NCI-H187 treated with DMSO at 0.1 percent for 48 hours (cell line): Measurements from ENCODE around the gene FOXD3.

Source experiments
- DNase-seq: peaks from one replicate; lab custom pipeline; 2025; lab: John Stamatoyannopoulos, UW

The FOXD3 gene

DNA sequence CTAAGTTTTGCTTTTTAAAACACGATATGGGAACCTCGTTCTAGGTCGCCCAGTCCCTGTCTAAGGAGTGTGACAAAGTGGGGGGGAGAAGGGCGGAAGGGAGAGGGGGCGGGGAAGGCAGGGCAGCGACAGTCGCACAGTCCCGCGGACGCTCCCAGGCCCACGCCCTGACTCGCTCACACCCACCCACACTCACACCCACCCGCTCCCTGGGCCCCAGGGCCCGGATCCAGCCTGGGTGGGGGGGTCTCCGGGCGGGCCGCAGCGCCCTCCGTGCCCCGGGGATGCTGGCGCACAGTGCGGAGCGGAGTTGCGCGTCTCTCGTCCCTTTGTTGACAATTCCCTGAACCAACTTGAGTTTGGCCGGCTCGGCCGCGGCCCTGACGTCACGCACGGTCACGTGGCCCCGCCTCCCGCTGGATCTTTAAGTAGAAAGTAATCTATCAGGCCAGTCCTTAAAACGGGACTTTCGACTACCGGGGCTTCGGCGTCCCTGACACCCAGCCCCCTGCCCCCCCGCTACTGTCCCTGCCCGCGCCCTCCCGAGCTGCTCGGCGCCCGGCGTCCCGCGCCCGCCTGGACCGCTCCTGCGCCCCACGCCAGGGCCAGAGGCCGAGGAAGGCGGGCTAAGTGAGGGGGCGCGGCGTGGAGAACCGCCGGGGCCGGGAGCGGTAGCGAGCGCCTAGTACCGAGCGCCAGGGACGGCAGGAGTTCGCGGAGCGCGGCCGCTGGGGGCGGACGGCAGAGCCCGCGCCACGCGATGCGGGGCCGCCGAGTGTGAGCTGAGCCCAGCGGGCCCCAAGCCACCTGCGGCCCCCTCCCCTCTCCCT lies at the start of gene FOXD3:
Gene FOXD3 (plus strand): TSS at position 454 of the 830 bp plus-strand sequence. CDS start 492 bp downstream, outside the sequence.
- no peak for DNase-seq

DNA sequence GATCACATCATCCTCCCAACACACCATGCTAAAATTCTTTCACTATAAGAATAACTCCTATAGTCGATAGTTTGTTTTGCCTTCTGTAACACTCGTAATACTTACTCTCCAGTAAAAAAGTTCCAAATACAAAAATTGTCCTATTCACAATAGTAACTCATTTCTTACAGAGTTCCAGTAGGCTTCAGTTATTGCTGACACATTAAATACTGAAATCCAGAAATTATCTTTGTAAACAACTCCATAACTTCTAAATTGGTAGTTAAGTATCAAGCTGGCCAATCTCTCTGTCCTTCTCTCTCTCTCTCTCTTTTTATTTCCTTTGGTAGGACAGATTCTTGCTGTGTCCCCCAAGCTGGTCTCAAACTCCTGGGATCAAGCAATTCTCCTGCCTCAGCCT lies 49.6 kb upstream of the FOXD3 start:
- DNase-seq: no peak

DNA sequence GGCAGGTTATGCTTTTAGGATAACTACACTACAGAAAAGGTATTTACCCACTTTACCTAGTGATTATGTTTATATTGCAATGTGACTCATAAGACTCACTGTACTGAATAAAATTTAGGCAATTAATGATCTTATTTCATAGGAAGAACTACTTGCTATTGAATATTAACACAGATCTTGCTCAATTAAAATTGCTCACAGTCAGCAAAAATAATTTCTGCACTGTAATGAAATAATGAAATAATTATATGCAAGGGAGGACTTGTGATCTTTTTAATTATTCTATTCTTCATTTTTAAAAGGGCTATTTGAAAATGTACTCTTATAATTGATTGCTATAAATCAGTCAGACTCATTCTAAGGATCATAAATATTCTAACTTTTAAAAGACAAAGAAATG lies 48.0 kb upstream of the FOXD3 start:
- DNase-seq: no peak

DNA sequence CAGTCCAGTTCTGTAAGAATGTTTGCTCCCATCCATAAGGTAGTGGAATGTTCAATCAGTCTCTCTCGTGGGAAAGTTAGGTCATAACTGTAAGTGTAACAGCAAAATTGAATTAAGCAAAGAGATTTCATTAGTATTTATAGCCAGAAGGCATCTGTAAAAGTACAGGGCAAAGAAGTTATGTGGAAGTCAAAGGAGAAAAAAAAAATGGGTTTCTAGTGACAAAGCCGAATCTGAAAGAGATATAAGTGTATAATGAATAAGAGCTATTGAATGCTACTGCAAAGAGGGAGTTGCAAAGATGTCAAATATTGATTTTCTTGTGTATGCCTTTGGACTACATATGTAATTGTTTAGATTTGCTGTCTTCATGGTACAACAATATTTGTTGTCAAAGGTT lies 47.4 kb upstream of the FOXD3 start:
- DNase-seq: no peak

DNA sequence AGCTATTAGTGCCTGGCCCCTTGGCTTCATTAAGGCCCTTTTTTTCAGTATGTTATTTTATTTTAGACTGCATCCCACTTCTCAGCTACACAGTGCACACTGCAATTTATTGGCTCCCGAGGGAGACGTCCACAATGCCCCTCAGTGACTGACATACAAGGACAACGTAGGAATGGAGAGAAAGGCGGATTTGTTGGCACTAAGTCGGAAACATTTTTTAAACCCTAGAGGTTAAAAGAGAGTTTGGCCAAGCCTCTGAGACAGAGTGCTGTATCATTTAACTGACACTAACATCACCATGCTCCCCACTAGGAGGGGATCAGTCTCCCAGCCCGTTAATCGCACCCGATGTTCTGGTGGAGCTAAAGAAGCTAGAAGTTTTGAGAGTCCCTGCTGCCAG lies 45.7 kb upstream of the FOXD3 start:
- DNase-seq: no peak

DNA sequence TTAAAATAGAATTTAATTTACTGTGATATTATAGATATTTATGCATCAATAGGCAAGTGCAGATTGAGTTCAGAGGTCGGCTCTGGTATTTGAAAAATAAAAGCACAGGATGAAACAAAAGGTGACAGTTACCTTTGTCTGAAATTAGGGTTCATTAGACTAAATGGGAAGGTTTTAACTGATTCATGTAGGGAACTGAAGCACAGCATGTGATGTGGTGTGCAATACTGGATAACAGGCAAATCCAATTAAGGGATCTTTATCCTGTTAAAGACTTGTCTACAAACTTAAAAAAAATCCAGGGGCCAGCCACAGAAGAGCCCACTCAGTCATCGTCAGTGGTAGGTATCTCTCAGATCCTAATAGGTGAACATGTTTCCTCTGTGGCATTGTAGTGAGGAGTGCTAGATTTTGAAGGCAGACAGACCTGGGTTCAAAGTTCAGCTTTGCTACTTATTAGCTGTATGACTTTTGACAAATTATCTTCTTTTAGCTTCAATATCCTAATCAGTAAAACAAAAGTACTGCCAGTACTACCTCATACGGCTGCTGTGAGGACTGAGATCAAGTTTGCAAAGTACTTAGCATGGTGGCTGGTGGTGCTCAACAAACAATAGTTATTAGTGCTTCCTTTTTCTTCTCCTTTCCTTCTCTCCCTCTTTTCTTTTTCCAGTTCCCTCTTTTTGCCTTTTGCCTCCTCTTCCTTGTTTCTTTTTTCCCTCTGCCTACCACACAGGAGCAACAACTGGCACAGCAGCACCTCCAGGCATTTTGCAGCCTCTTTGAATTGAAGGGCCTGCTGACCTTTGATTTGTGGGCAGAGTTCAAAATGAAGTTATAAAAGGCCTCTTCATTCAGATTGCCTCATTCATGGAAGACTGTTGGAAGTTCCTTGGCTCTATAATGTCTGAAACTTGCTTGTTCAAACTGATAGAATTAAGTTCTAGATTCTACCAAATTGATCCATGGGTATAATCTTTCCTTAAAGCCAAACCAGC lies 44.9 kb upstream of the FOXD3 start:
- DNase-seq: no peak

DNA sequence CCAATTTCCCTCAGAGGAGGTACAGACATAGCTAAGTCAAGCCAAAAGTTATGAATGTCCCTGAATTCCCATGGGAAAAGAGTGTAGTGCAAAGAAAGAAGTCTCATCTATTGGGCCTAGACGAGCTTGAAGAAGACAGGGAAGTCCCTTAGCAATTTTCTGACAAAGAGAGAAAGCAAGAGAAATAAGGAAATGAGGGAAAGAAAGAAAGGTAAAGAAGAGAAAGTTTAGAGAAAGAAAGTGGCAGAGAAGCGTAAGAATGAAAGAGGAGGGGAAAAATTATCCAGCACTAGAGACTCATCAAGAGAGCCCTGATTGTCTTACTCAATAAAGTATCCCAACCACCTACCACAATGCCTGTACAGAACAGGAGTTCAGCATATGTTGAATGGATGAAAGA lies 40.6 kb upstream of the FOXD3 start:
- no peak for DNase-seq

DNA sequence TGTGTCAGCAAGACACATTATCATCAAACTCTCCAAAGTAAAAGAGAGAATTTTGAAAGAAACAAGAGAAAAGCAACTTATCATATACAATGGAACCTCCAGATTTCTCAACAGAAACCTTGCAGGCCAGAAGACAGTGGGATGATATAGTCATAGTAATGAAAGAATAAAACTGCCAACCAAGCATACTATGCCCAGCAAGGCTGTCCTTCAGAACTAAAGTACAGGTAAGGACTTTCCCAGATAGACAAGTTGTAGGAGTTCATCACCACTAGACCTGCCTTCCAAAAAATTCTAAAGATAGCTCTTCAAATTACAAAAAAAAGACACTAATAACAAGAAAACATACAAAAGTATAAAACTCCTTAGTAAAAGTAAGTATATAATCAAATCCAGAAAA lies 33.2 kb upstream of the FOXD3 start:
- DNase-seq: no peak

DNA sequence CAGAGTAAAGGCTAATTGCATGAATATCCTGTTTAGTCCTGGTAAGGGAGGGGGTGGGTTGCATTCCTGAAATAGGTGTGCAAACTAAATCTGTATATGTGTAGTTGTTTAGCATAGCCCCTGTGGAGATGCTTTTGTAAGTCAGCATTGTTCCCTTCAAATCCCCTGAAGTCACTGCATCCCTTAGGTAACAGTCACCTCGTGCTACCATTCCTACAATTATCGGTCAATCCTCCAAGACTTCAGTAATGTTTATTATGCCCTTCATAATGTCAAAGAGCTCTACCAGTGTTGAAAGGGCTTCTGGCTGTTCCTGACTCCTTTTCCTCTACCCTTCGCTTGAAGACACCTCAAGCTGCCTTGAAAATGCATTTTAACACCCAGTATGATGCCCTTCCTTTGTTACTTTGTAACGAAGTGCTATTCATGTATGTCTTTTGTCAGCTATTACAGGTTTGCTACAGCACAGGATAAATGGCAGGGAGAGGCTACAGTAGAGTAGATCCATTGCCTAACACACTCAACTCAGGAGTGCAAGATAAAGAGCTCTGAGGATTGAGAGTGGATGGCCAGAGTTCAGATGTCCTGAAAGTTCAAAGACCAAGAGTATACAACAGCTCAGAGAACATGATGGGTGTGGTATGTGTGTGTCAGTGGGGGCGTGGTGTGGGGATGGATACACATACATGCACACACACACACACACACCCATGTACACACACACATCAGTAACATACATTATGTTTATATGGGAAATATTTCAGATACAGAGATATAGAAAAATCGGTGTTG lies 27.4 kb upstream of the FOXD3 start:
- DNase-seq: no peak

DNA sequence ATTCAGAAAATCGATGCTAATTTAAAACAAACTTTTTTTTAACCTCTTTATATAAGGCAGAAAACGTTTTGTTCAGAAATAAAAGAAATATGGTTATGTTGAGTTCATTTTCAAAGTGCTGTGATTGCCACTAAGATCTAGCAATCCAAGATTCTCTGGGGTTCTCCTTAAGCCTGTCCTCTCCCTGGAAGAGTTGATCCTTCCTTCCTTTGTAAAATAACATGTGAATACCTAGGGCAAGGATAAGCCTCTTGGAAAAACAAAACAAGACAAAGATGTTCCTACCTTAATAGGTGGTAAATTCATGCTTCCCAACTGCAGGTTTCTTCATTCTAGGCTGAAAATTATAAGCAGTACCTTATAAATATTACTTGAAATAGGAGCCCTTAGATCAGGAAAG lies 18.0 kb upstream of the FOXD3 start:
- DNase-seq: no peak

DNA sequence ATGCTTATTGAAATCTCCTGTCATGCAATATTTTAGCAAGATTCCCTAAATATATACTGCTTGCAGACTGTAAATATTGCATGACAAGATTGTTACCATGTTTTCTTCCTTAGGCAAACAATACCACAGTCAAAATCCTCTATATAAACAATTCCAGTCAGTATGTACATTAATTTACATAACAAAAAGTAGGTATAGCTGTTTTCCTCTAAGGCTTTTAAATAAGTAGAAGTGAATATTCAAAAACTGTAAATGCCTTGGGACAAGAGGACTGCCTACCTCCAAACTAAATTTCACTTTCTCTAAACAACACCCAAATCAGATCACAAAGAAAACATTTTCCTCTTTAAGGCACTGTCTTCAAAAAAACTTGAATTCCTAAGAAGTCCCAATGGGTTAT lies 17.3 kb upstream of the FOXD3 start:
- no peak for DNase-seq

DNA sequence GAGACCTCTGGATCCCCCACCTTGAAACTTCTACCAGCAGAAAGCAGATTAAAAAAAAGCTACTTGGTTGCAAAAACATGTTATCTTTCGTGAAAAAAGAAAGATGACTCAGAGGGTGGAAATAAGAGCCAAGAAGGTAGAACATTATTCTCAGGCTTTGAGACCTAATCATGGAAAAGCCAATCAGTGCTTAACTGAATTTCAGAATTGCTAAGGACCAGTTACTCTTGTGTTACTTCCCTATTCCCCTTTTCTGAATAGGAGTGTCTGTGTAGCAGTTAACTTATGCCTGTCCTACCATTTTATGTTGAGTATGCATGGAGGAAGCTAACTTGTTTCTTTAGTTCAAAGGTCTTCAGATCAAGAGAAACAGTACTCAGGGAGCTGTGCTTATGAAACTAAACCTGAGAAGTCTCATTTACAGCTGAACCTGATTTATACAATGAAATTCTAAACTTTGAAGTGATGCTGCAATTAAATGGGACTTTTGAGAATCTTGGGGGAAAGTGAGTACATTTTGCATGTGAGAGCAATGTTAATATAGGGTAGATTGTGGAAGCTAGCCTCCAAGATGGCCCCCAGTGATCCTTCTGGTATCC lies 15.1 kb upstream of the FOXD3 start:
- DNase-seq: no peak

DNA sequence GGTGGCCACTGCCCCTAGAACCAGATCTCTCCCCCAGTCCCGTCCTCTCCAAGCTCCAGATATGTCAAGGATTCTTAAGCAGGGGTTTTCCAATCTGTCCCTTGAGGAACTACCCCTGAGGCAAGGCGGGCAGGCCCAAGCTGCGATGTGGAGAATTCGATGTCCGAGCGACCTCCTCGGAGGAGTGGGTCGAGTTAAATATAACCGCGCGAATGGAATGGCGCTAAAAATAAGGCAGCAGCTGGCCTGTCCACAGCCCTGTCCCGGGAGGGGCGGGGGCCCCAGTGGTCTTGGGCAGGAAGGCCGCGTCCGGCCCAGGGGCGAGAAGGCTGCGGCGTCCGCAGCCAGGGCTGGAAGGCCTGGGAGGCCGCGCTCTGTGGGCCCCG lies 5.8 kb upstream of the FOXD3 start:
- DNase-seq: no peak

DNA sequence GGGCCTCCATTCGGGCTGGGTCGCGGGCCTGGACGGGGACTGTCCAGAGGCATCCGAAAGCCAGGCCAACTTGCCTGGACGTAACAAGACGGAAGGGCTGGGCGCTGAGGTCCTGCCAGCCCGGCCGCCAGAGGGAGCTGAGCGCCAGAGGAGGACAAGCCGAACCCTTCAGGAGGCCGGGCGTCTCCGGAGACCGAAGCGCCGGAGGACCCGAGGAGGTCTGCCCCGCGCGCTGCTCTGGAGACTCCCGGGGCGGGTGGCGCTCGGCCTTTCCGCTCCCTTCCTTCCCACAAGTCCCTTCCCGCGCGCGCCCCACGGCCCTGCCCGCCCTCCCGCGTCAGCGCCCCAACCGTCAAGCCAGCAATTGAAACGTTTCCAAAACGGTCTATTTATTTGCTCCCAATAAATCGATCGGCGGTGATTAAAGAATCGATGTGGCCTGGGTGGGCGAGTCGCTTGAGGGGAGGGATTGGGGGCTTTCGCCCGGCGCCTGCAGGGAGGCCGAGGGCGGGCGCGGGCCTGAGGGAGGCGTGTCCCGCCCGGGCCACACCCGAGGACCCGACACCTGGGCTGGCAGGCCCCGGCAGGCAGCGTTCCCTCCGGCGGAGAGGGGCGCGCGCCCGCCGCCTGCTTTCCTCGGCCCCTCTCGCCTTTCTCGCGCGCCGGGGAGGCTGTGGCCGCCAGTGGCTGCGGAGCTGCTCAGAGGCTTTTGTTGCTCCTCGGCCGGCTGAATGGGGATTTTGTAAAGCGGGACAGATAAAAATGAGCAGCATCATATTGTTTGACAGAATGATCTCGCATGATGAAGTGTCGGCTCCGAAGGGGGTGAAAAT lies 5.2 kb upstream of the FOXD3 start:
- no peak for DNase-seq

DNA sequence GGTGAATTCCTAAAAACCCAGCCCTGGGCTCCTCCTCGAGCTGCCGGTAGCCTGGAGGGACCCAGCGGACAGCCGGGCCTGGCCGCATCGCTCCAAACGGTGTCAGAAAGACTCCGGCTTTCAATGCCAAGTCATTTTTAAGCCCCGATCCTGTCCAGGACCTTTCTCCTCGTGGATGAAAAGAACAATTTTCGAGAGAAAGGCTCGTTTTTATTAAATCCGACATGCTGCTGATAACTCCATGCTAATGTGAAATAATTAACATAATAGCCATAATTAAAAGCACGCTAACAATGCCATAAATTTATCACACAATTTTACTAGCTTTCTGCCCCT lies 4.6 kb upstream of the FOXD3 start:
- no peak for DNase-seq

DNA sequence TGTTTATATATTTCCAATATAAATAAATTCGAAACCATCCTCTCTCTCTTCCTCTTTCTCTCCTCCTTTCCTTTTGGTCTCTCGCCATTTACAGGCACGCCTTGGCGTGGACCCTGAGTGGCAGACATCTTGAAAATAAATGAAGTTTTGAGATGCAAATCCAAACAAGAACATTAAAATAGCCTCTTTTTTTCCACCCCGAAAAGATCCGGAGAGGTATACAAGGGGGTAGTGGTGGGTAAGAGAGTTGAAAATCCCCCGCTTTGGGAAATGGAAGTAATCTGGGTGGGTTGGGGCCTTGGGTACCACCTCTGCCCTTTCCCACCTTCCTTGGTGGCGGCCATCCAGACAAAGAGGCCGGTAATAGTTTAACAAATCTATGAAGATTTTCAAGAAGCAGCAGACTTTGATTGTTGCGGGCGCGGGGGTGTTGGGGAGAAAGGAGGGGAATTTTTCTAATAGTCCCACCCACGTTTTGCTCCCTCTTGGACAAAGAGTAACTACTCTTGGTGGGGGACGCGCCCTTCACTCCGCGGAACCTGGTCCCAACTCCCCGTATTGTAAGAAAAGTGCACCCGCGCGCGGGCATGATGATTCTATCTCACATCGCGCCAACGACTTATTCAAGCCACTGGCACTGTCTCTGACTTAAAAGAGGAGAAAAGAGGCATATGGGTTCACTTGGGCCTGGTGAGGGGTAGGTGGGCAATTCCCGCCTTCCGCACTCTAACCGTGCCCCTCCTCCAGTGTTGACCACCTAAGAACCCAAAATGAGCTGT lies 4.0 kb upstream of the FOXD3 start:
- DNase-seq: no peak

DNA sequence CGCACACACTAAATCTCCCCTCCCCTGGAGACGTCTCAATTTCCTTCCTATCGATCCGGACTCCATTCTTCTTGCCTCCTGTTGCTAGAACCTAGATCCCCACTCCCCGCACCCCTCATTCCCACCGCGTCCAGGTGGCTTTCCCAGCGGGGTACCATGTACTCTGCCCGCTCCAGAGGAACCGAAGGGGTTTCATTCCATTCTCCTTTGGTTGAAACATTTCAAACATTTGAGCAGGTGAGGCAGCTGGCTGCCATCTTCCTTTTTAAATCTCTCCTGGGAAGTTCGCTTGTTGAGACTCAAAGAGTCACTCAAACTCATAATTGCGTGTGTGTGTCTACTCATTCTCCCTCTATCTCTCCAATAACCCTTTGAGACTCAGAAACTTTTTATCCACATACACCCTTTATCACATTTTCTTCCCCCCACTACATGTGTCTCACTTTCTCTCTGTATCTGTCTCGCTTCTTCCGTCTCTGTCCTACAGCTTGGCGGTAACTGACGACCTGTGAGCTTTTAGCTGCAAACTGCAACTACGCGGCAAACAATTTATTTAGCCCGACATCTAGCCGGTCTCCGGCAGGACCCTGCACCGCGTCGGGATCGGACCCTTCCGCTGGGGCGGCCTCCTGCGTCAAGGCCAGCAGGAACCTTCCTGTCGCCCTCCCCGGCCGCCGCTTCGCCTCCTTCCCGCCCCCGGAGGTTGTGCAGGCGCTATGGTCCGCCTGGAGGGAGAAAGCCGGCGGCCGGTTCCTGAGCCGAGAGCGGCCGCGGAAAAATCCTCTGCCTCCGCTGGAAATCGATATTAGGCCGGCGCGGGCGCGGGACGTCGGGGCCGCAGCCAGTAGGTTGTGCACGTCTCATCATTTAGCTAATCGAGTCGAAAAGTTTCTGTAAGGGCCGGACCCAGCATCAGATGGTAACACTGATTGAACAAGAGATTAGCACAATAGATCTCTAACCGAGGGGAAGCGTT lies 3.0 kb upstream of the FOXD3 start:
- no peak for DNase-seq

DNA sequence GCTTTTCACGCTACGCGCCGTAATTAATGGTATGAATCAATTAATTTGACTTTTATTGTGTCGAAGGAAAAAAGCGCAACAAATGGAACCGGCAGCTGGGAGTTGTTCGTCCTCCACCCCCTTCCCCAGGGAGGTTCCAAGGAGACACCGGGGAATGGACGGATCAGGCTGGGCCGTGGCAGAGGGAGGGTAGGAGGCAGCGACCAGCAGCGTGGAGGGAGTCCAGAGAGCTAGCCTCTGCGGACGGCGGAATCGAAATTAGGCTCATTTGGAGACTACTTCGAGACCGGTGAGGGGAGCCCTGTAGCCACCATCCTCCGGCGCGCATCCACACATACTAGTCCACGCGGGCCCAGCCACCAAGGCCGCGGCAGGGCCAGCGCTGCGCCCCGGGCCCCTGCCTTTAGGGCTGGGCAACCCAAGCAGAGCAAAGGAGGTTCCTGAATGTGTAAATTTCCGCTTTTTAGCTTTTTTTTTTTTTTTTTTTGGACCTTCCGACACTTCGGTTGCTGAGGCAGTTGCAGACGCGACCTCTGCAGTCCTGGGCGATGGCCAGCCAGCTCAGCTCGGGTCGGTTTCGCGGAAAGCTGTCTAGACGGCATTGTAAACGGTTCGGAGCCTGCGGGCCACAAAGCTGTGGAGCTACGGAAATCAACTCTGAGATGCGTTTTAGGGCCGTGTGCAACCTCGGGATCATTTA lies 2.2 kb upstream of the FOXD3 start:
- no peak for DNase-seq
